GM12878 (cell line): ENCODE results near the gene PLBD1.

Experiments
- EGR1 ChIP-seq, 2 experiments: IDR thresholded peaks; 1 replicate in 1 of 2; 2 replicates in 1 of 2; pipeline ENCODE4 v1.6.1; 2011 to 2012; ENCODE audit warnings: low read depth in 2 of 2, low read length in 2 of 2, borderline replicate concordance in 1 of 2, mild to moderate bottlenecking in 1 of 2, moderate library complexity in 1 of 2
- ESRRA ChIP-seq: IDR thresholded peaks from 2 replicates; pipeline ENCODE4 v1.6.1; 2012; ENCODE audit warnings: mild to moderate bottlenecking, low read length, improper control_type of control experiment
- EZH2 ChIP-seq: IDR thresholded peaks from 2 replicates; pipeline ENCODE4 v1.6.1; 2012; ENCODE audit warnings: low read depth, mild to moderate bottlenecking, control low read depth, inconsistent platforms, low read length, borderline replicate concordance; ENCODE audit not compliant: control insufficient read depth
- KAT2A ChIP-seq: conservative IDR thresholded peaks from 2 replicates; pipeline ENCODE4 v1.6.1; 2011; ENCODE audit warnings: low read depth, low read length; ENCODE audit not compliant: control insufficient read depth
- KDM1A ChIP-seq: fragments of 200-600 bp; sonication (generic); IDR thresholded peaks from 2 replicates; pipeline ENCODE4 v1.6.1; 2016; ENCODE audit warnings: borderline replicate concordance
- MYC ChIP-seq: IDR thresholded peaks from 2 replicates; pipeline ENCODE4 v1.6.1; 2011; ENCODE audit warnings: mild to moderate bottlenecking, low read length, moderate library complexity, inconsistent platforms; ENCODE audit not compliant: insufficient read depth, insufficient replicate concordance, insufficient read length, severe bottlenecking
- TF ChIP-seq, protein P1 (sequence below), 3 experiments: IDR thresholded peaks in 2 of 3; conservative IDR thresholded peaks in 1 of 3; 2 replicates each; pipeline ENCODE4 v1.5.1; 2011; ENCODE audit warnings: low read depth in 3 of 3, low read length in 3 of 3, mild to moderate bottlenecking in 3 of 3, control low read depth in 2 of 3, moderate library complexity in 2 of 3, inconsistent platforms in 1 of 3, mixed read lengths in 1 of 3; ENCODE audit not compliant: control insufficient read depth in 2 of 3, insufficient read depth in 1 of 3; ENCODE audit errors: extremely low read depth in 1 of 3

DNA sequence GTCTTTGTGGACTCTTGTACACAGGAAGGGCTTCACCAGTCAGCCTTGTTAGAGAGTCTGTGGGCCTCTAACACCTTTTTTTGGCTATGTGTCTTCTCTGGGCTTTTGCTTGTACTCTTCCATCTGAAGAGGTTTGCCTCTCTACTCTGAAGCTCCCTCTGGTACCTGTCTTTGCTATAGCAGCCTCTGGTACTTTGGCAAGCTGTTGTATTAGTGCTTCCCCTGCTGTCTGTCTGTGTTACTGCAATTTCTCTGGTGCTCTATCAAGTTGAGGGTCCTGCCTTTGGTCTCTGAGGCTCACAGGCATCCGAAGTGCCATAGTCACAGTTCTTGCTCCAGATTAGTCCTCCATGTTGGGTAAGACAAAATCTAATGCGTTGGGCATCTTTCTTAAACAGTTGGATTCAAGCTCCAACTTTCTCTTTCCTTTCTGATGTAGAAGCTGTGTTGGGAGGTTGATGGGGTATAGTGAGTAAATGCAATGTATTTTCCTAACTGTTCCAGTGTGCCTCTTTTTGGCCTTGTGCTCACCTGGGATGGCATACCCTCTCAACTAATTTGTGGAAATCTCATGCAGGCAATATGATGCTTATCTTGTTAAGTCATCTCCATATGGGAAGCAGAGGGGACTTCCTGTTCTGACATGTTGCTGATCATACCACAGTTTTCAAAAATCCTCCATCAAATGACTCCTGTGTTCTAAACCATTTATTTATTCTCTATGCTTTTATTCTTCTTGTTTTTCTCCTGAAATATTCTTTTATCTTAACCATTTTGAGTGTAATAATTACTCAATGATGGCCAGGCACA lies 113.4 kb downstream of the PLBD1 start:
- no peak for TF ChIP-seq KDM1A
- TF ChIP-seq EZH2, result no peak
- no peak for TF ChIP-seq MYC
- TF ChIP-seq EGR1 (IDR thresholded peaks at IDR 0.05; ENCODE audit: borderline replicate concordance in 1 of 2, low read depth in 2 of 2, low read length in 2 of 2), result no peak
- TF ChIP-seq KAT2A, result no peak
- TF ChIP-seq, protein P1, sequence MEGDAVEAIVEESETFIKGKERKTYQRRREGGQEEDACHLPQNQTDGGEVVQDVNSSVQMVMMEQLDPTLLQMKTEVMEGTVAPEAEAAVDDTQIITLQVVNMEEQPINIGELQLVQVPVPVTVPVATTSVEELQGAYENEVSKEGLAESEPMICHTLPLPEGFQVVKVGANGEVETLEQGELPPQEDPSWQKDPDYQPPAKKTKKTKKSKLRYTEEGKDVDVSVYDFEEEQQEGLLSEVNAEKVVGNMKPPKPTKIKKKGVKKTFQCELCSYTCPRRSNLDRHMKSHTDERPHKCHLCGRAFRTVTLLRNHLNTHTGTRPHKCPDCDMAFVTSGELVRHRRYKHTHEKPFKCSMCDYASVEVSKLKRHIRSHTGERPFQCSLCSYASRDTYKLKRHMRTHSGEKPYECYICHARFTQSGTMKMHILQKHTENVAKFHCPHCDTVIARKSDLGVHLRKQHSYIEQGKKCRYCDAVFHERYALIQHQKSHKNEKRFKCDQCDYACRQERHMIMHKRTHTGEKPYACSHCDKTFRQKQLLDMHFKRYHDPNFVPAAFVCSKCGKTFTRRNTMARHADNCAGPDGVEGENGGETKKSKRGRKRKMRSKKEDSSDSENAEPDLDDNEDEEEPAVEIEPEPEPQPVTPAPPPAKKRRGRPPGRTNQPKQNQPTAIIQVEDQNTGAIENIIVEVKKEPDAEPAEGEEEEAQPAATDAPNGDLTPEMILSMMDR (IDR thresholded peaks at IDR 0.05 in 2 of 3, conservative IDR thresholded peaks at IDR 0.05 in 1 of 3; ENCODE audit: control insufficient read depth in 2 of 3, extremely low read depth in 1 of 3, insufficient read depth in 1 of 3, low read depth in 3 of 3, low read length in 3 of 3), result peak; percentile 69 to 96 (median 83); a peak in 5 of 6 replicates
- no peak for TF ChIP-seq ESRRA
